GM06990 (cell line): Measurements from ENCODE around the gene SNAI3.

Source experiments
- DNase-seq: peaks from one replicate; pipeline ENCODE4 v3.0.0-alpha.2; 2011; ENCODE audit not compliant: insufficient read length; ENCODE audit errors: extremely low read depth
- H3K27me3 ChIP-seq: replicated peaks from 2 replicates; pipeline ENCODE4 v1.6.0; 2011; ENCODE audit warnings: low read length; ENCODE audit not compliant: control insufficient read depth, insufficient read depth
- H3K36me3 ChIP-seq: 2 replicates; pipeline ENCODE4 v1.5.1; 2011; ENCODE audit warnings: low read length; ENCODE audit not compliant: control insufficient read depth, insufficient read depth
- H3K4me3 ChIP-seq: replicated peaks from 2 replicates; pipeline ENCODE4 v1.5.1; 2011; ENCODE audit warnings: low read depth, mild to moderate bottlenecking, control low read depth, low read length
- TF ChIP-seq, protein P1 (sequence below): IDR thresholded peaks from 2 replicates; pipeline ENCODE4 v1.5.1; 2011; ENCODE audit warnings: low read length, control low read depth, mild to moderate bottlenecking, inconsistent platforms; ENCODE audit not compliant: insufficient read depth, poor library complexity, severe bottlenecking

The SNAI3 gene

DNA sequence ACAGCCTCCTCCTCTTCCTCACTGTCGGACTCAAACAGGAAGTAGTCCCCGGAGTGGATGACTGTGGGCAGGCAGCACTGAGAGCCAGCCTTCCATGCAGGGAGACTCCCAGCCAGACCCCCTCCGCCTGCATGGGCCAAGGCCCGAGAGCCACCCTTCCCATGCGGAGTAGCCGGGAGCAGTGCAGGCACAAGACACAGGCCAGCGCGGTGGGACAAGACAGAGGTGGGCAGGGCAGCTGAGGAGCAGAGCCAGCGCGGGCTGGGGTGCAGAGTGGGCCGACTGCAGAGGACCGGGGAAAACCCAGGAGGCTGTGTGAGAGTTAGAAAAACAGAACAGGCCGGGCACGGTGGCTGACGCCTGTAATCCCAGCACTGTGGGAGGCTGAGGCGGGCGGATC, 37.6 kb upstream of the SNAI3 start:
- TF ChIP-seq, protein P1, sequence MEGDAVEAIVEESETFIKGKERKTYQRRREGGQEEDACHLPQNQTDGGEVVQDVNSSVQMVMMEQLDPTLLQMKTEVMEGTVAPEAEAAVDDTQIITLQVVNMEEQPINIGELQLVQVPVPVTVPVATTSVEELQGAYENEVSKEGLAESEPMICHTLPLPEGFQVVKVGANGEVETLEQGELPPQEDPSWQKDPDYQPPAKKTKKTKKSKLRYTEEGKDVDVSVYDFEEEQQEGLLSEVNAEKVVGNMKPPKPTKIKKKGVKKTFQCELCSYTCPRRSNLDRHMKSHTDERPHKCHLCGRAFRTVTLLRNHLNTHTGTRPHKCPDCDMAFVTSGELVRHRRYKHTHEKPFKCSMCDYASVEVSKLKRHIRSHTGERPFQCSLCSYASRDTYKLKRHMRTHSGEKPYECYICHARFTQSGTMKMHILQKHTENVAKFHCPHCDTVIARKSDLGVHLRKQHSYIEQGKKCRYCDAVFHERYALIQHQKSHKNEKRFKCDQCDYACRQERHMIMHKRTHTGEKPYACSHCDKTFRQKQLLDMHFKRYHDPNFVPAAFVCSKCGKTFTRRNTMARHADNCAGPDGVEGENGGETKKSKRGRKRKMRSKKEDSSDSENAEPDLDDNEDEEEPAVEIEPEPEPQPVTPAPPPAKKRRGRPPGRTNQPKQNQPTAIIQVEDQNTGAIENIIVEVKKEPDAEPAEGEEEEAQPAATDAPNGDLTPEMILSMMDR: no peak
- H3K36me3 ChIP-seq: peaks cover 65% of the 10 kb centered on the region

DNA sequence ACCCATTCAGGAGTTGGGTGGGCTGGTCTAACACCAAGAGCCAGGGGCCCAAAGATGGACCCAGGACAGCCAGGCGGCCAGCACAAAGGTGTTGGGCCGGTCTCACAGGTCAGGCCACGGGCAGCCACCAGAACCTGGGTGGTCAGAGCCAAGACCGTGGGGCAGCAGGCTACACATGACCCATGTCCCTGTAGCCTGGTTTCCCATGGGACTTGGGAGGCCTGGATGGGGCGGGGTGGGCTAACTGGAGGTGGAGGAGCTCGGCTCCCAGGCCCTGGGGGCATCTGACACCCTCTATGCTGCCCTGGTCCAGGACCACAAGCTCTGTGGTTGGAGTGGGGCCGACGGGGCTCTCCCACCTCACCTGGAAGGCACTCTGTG, 37.2 kb upstream of the SNAI3 start:
- Histone ChIP-seq H3K27me3 (no peaks in the 10 kb centered on the region), H3K4me3 (no peak overlapping the region), H3K36me3 (peaks cover 69% of the 10 kb centered on the region)
- TF ChIP-seq, protein P1: no peak
- DNase-seq: no peak

More for the DNA sequence above, 37.6 kb upstream of the SNAI3 start:
- Histone ChIP-seq H3K27me3 (no peaks in the 10 kb centered on the region), H3K4me3 (no peak overlapping the region)
- no peak for DNase-seq

DNA sequence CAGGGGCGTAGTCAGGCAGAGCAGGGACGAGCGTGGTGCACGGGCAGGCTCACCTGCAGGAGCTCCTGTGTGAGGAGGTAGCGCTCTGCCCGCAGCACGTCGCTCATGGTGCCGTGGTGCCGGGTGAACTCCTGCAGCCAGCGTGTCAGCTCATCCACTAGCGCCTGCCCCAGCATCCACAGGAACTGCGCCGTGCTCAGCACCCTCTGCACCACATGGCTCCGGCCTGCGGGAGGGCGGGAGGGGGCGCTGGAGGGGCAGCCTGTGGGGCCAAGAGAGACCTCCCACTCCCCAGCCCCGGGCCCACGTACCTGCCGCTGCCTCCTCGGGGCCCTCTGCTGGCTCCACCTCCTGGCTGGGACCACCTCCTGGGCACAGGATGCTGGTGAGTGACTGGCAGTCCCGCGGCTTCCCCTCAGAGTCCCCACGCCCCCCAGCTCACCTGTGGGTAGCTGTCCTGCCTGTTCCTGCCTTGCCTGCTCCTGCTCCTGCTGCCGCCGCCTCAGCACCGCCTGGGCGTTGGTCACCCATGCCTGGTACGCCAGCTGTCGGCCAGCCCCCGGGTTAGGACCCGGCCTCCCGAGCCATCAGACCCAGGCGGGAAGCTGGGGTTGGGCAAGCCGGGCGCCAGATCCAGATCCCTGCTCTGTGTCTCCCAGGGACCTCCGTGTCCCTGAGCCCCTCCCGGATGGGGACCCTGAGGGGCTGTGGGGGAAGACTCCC, 36.6 kb upstream of the SNAI3 start:
- DNase-seq: no peak
- Histone ChIP-seq H3K27me3 (no peaks in the 10 kb centered on the region), H3K4me3 (no peak overlapping the region), H3K36me3 (peaks cover 71% of the 10 kb centered on the region)
- TF ChIP-seq, protein P1: no peak

DNA sequence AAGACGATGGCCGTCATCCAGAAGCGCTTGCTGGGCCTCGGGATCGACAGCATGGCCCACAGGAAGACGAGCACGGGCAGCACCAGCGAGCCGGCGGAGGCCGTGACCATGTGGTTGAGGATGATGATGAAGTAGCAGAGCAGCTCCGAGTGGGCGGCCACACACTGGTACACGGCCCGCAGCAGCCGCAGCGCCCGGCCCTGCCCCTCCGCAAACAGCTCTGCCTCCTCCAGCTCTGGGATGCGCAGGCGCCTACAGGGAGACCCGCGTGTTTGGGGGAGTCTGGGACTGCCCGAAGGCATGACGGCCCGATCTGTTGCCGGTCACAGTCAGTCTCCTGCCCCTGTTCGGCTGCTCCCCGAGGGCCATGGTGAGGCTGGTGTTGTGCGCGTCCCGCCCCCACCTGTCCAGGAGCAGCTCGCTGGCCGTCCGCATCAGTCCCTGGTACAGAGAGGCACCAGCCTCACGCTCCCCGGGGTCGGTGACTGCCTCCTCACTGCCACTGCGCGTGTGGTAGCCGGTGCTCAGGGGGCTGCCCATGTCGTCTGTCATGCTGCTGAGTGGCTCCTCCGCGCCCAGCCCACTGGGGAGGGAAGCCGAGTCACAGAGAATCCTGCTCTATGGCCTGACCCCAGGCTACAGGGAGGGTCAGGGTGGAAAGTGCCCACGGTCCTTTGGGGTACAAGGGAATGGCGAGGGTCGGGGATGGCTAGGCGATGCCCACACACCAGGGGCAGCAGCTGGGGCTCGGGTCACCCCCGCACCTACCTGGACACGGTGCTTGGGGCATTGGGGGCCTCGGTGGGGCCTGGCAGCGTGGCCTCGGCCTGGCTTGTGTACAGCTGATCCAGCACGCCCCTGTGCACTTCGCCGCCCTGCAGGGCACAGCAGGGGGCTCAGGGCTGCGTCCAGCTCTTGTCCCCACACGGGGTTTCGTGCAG, 35.8 kb upstream of the SNAI3 start:
- no peaks in the 10 kb centered on the region for H3K27me3 ChIP-seq
- no peak for DNase-seq
- peaks cover 73% of the 10 kb centered on the region for H3K36me3 ChIP-seq
- TF ChIP-seq, protein P1: no peak
- H3K4me3 ChIP-seq: no peak overlapping the region

DNA sequence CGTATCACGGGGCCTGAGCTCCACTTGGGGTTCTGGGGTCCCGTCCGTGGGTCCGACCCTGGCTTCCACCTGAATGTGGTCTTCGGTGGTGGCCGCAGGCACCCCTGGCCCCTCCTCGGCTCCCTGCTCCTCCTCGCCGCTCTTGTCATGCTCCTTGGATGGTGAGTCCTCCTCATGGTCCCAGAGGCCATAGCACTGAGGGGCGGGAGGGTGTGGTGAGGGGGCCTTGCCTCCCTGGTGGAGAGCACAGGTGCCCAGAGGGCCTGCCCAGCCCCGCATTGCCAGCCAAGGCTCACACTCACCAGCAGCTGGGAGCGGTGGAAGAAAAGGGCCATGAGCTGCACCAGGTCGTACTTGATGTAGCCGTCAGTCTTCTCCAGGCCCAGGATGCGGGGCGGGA, 34.9 kb upstream of the SNAI3 start:
- no peak for DNase-seq

More for the DNA sequence above, 34.9 kb upstream of the SNAI3 start:
- Histone ChIP-seq H3K36me3 (peaks cover 77% of the 10 kb centered on the region), H3K27me3 (no peaks in the 10 kb centered on the region), H3K4me3 (no peak overlapping the region)
- TF ChIP-seq, protein P1: no peak
